Neural cell (in vitro differentiated cells): ENCODE measurements around the gene BMPR1B. TPM values are rescaled to one million over a fixed set of nuclear protein-coding genes. Genes with fewer than 3 reads are reported as not detected.
A peak's percentile ranks its signal among the peaks of the same experiment; 100 is the strongest.

Experiments used
- H2AFZ ChIP-seq: fragments of 200-600, 300-800 bp; sonication (generic), shearing (Covaris generic); 2 replicates; pipeline ENCODE4 v1.6.0; 2014; ENCODE audit warnings: low read depth, mild to moderate bottlenecking, antibody characterized with exemption, low read length, moderate library complexity
- H3F3A ChIP-seq: fragments of 200-600 bp; shearing (Covaris generic); 2 replicates; pipeline ENCODE4 v1.6.1; 2016; ENCODE audit warnings: mild to moderate bottlenecking, moderate library complexity, mixed read lengths, antibody characterized with exemption, low read length; ENCODE audit not compliant: insufficient read depth, poor library complexity, severe bottlenecking
- H3K27ac ChIP-seq: fragments of 200-600, 300-800 bp; sonication (generic), shearing (Covaris generic); 2 replicates; pipeline ENCODE4 v1.5.1; 2014; ENCODE audit warnings: mild to moderate bottlenecking, low read length, moderate library complexity
- H3K27me3 ChIP-seq: fragments of 300-800, 200-600 bp; sonication (generic), shearing (Covaris generic); 2 replicates; pipeline ENCODE4 v1.6.0; 2014; ENCODE audit warnings: mild to moderate bottlenecking, low read depth, low read length, moderate library complexity; ENCODE audit not compliant: insufficient read depth
- H3K36me3 ChIP-seq: fragments of 300-800, 200-600 bp; sonication (generic), shearing (Covaris generic); 2 replicates; pipeline ENCODE4 v1.5.1; 2014; ENCODE audit warnings: mild to moderate bottlenecking, antibody characterized with exemption, low read length, moderate library complexity; ENCODE audit not compliant: insufficient read depth
- H3K4me2 ChIP-seq: fragments of 300-800, 200-600 bp; sonication (generic), shearing (Covaris generic); 2 replicates; pipeline ENCODE4 v1.6.0; 2014; ENCODE audit warnings: mild to moderate bottlenecking, low read length
- H3K4me3 ChIP-seq: fragments of 300-800, 200-600 bp; sonication (generic), shearing (Covaris generic); 2 replicates; pipeline ENCODE4 v1.5.1; 2014; ENCODE audit warnings: mild to moderate bottlenecking, low read length, moderate library complexity
- H3K79me2 ChIP-seq: fragments of 200-600 bp; shearing (Covaris generic); replicated peaks from 2 replicates; pipeline ENCODE4 v1.6.0; 2014; ENCODE audit warnings: mild to moderate bottlenecking, low read length, moderate library complexity; ENCODE audit not compliant: insufficient read depth
- H3K9ac ChIP-seq: fragments of 300-800, 200-600 bp; sonication (generic), shearing (Covaris generic); 2 replicates; pipeline ENCODE4 v1.6.1; 2016; ENCODE audit warnings: mild to moderate bottlenecking, low read length, mixed read lengths
- H3K9me2 ChIP-seq: fragments of 200-600 bp; shearing (Covaris generic); 2 replicates; pipeline ENCODE4 v1.6.1; 2016; ENCODE audit warnings: mild to moderate bottlenecking, low read length, mixed read lengths; ENCODE audit not compliant: insufficient read depth
- H3K9me3 ChIP-seq: fragments of 200-600, 300-800 bp; sonication (generic), shearing (Covaris generic); 2 replicates; pipeline ENCODE4 v1.6.1; 2016; ENCODE audit warnings: mild to moderate bottlenecking, mixed run types, low read length, moderate library complexity, mixed read lengths
- H4K20me1 ChIP-seq: fragments of 200-600 bp; shearing (Covaris generic); 2 replicates; pipeline ENCODE4 v1.6.1; 2016; ENCODE audit warnings: mild to moderate bottlenecking, mixed run types; ENCODE audit not compliant: insufficient read depth
- CTCF ChIP-seq: fragments of 450-650 bp; IDR thresholded peaks from 2 replicates; pipeline ENCODE4 v1.5.1; 2014; ENCODE audit warnings: antibody characterized with exemption, mild to moderate bottlenecking, moderate library complexity; ENCODE audit not compliant: poor library complexity, severe bottlenecking
- EP300 ChIP-seq: fragments of 450-650 bp; conservative IDR thresholded peaks from 2 replicates; pipeline ENCODE4 v1.6.1; 2014; ENCODE audit warnings: antibody characterized with exemption, mild to moderate bottlenecking, moderate library complexity; ENCODE audit not compliant: poor library complexity, severe bottlenecking
- EZH2 ChIP-seq: fragments of 200-600, 300-800 bp; shearing (Covaris generic), sonication (generic); IDR thresholded peaks from 2 replicates; pipeline ENCODE4 v1.6.1; 2014; ENCODE audit warnings: antibody characterized with exemption, low read length, borderline replicate concordance, mild to moderate bottlenecking; ENCODE audit not compliant: insufficient read depth, poor library complexity, severe bottlenecking
- MXI1 ChIP-seq: fragments of 450-650 bp; conservative IDR thresholded peaks from 2 replicates; pipeline ENCODE4 v1.6.1; 2014; ENCODE audit warnings: antibody characterized with exemption, mild to moderate bottlenecking; ENCODE audit not compliant: poor library complexity, severe bottlenecking
- POLR2AphosphoS5 ChIP-seq: IDR thresholded peaks from 2 replicates; pipeline ENCODE4 v1.6.1; 2012
- RAD21 ChIP-seq: fragments of 450-650 bp; conservative IDR thresholded peaks from 2 replicates; pipeline ENCODE4 v1.6.1; 2014; ENCODE audit warnings: antibody characterized with exemption, mild to moderate bottlenecking, moderate library complexity
- SMC3 ChIP-seq: fragments of 450-650 bp; conservative IDR thresholded peaks from 2 replicates; pipeline ENCODE4 v1.6.1; 2014; ENCODE audit warnings: antibody characterized with exemption, mild to moderate bottlenecking, moderate library complexity; ENCODE audit not compliant: poor library complexity
- TAF1 ChIP-seq: IDR thresholded peaks from 2 replicates; pipeline ENCODE4 v1.6.1; 2012; ENCODE audit warnings: low read depth
- polyA plus RNA-seq: library from polyadenylated mRNA; depleted of rRNA; stranded (reverse); fragments of >200 nt; gene quantifications from 2 replicates; pipeline ENCODE4 v1.2.3, GENCODE V29; 2014
- TF ChIP-seq, protein P1 (sequence below): IDR thresholded peaks from 2 replicates; pipeline ENCODE4 v1.6.1; 2012; ENCODE audit warnings: borderline replicate concordance

Gene BMPR1B
- polyA plus RNA-seq, 1 donor from 2014 or later, result 1.6 TPM

- Histone ChIP-seq H3K27ac (no peak overlapping the region), H3K9me2 (no peaks in the 10 kb centered on the region), H3K27me3 (no peaks in the 10 kb centered on the region), H3K36me3 (no peaks in the 10 kb centered on the region), H4K20me1 (no peaks in the 10 kb centered on the region), H3K79me2 (no peaks in the 10 kb centered on the region), H2AFZ (no peak overlapping the region), H3K4me3 (no peak overlapping the region), H3F3A (no peaks in the 10 kb centered on the region), H3K9ac (no peak overlapping the region), H3K4me2 (no peak overlapping the region), H3K9me3 (no peaks in the 10 kb centered on the region)
- peak; percentile 74 for TF ChIP-seq CTCF
- TF ChIP-seq, protein P1, sequence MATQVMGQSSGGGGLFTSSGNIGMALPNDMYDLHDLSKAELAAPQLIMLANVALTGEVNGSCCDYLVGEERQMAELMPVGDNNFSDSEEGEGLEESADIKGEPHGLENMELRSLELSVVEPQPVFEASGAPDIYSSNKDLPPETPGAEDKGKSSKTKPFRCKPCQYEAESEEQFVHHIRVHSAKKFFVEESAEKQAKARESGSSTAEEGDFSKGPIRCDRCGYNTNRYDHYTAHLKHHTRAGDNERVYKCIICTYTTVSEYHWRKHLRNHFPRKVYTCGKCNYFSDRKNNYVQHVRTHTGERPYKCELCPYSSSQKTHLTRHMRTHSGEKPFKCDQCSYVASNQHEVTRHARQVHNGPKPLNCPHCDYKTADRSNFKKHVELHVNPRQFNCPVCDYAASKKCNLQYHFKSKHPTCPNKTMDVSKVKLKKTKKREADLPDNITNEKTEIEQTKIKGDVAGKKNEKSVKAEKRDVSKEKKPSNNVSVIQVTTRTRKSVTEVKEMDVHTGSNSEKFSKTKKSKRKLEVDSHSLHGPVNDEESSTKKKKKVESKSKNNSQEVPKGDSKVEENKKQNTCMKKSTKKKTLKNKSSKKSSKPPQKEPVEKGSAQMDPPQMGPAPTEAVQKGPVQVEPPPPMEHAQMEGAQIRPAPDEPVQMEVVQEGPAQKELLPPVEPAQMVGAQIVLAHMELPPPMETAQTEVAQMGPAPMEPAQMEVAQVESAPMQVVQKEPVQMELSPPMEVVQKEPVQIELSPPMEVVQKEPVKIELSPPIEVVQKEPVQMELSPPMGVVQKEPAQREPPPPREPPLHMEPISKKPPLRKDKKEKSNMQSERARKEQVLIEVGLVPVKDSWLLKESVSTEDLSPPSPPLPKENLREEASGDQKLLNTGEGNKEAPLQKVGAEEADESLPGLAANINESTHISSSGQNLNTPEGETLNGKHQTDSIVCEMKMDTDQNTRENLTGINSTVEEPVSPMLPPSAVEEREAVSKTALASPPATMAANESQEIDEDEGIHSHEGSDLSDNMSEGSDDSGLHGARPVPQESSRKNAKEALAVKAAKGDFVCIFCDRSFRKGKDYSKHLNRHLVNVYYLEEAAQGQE, result no peak
- TF ChIP-seq POLR2AphosphoS5, result no peak
- no peak for TF ChIP-seq EZH2
- TF ChIP-seq EP300, result no peak
- no peak for TF ChIP-seq TAF1
- peak; percentile 85 for TF ChIP-seq SMC3
- TF ChIP-seq RAD21, result peak; percentile 77
- no peak for TF ChIP-seq MXI1
Measured at GRCh38 chr4:95095348-95095974, 337.7 kb downstream of the BMPR1B start.

DNA sequence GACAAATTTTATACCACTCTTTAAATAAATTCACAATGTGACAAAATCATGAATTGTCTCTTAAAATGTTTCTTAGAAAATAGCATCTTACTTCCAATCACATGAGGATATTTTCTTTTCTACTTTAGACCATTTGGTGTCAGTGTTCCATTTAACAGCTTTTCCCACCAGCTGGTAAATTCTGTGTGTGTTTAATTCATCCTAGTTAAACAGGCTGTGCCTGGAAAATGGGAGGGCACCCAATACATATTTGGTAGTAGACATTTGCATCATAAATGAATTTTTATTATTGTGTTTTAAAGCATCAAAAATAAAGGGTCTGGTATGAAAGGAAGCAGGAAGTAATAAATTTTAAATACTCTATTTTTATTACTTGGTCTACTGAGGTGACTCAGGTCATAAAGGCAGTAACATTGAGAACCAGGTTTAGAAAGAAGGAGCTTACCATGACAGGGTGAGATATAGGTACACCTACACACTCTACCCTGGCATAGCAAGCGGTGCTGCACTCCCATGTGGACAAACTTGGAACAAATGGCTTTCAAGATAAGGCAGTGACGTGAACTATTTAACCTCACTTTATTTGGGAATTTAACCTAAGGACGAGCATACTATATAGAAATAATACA, 344.5 kb downstream of the BMPR1B start:
- Histone ChIP-seq H3K9me2 (no peaks in the 10 kb centered on the region), H3F3A (no peaks in the 10 kb centered on the region), H2AFZ (no peak overlapping the region), H4K20me1 (no peaks in the 10 kb centered on the region), H3K4me2 (no peak overlapping the region), H3K36me3 (no peaks in the 10 kb centered on the region), H3K27ac (no peak overlapping the region), H3K9me3 (no peaks in the 10 kb centered on the region), H3K79me2 (no peaks in the 10 kb centered on the region), H3K27me3 (no peaks in the 10 kb centered on the region), H3K4me3 (no peak overlapping the region), H3K9ac (no peak overlapping the region)
- TF ChIP-seq EZH2, result no peak
- no peak for TF ChIP-seq SMC3
- no peak for TF ChIP-seq CTCF
- TF ChIP-seq POLR2AphosphoS5, result no peak
- TF ChIP-seq EP300, result no peak
- TF ChIP-seq RAD21, result no peak
- TF ChIP-seq TAF1, result no peak
- TF ChIP-seq, protein P1, result no peak
- no peak for TF ChIP-seq MXI1
